Smooth muscle cell of the coronary artery (primary cell): ENCODE data around the gene PALS2. TPM values are rescaled to one million over a fixed set of nuclear protein-coding genes. Genes with fewer than 3 reads are reported as not detected.

ENCODE experiments used
- total RNA-seq: library from RNA; depleted of rRNA; stranded (reverse); fragments of >200 nt; gene quantifications from 2 replicates; pipeline ENCODE4 v1.2.3, GENCODE V29; 2014; ENCODE audit warnings: low replicate concordance

The PALS2 gene
- total RNA-seq = 21.9 and 23.9 TPM in 2 replicates

DNA sequence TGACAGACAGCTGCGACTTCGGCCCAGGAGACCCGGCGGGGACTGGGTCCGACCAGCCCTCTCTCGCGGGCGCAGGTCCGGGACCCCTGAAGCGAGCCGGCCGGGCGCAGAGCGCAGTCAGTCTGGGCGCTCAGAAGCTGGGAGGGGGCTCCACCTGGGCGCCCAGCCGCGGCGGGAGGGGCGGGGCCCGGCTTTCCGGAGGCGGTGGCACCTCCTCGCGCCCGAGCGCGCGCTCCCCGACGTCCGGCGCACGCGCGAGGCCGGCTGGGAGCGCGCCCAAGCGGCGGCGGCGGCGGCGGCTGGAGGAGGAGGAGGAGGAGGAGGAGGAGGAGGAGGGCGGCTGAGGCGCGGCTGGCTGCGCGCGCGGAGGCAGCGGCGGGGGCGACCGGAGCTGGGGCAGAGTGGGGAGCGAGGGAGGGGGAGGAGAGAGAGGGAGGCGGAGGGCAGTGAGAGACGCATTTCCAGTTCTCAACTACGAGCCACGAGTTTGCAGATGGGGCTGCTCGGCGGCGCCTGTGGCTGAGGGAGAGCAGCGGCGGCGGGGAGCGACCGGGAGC is at the start of gene PALS2:
TSS of gene PALS2 (plus strand) at position 456 of the 557 bp plus-strand sequence. CDS start 50,216 bp downstream, outside the sequence.

Other genes starting within 250 kb of the PALS2 start
- 81.1 and 91.1 TPM in 2 replicates for gene GSDME, start 184.0 kb downstream of the PALS2 start, total RNA-seq